Measurements from ENCODE around the gene HMOX2. TPM values are rescaled to one million over a fixed set of nuclear protein-coding genes. Genes with fewer than 3 reads are reported as not detected.

HMOX2 gene
- total RNA-seq, 4 donors from 2014 or later, result 46.4 to 495 (median 55.7) TPM

GRCh38 chr16:4433228-4433627 is 43.0 kb upstream of the HMOX2 start:
- H3K36me3 ChIP-seq, result peaks cover 0 to 33% (median 16%) of the 10 kb centered on the region in 4 donors
- H3K4me1 ChIP-seq, result no peaks in the 10 kb centered on the region
- DNase-seq, result no peak
- H3K9me3 ChIP-seq, result no peaks in the 10 kb centered on the region
- intact Hi-C loops (cut with DNase I; ENCODE audit: low total_unique reads) (no loop called here), in situ Hi-C loops (cut with MboI; ENCODE audit: low pct_ligation_motif_present in 1 of 4, low pct_unique_long_range_greater_than_20kb in 1 of 4, low sequenced_read_pairs in 3 of 4) (no loop called here)
- TF ChIP-seq CTCF (IDR thresholded peaks at IDR 0.05) (no peak), POLR2A (IDR thresholded peaks at IDR 0.05) (no peak), POLR2AphosphoS5 (IDR thresholded peaks at IDR 0.05) (no peak), EP300 (IDR thresholded peaks at IDR 0.05; ENCODE audit: low read depth) (no peak)
- no peaks in the 10 kb centered on the region for H3K27me3 ChIP-seq
- H3K27ac ChIP-seq, result no peak overlapping the region
- H3K4me3 ChIP-seq, result no peak overlapping the region
- 89 to 90% methylated on average over 4 of the region's 4 CpGs for WGBS, 2 donors (ENCODE audit: low coverage in 1 of 2)

GRCh38 chr16:4433914-4434787 is 42.0 kb upstream of the HMOX2 start:
- H3K4me1 ChIP-seq, result no peaks in the 10 kb centered on the region
- no peak for DNase-seq
- no peak for TF ChIP-seq POLR2A (IDR thresholded peaks at IDR 0.05)
- TF ChIP-seq POLR2AphosphoS5 (IDR thresholded peaks at IDR 0.05), result no peak
- no peak for TF ChIP-seq EP300 (IDR thresholded peaks at IDR 0.05; ENCODE audit: low read depth)
- TF ChIP-seq CTCF (IDR thresholded peaks at IDR 0.05), result no peak
- H3K27me3 ChIP-seq, result no peaks in the 10 kb centered on the region
- no peak overlapping the region for H3K4me3 ChIP-seq
- 80 to 88% methylated on average over 9 to 12 of the region's 12 CpGs for WGBS, 2 donors (ENCODE audit: low coverage in 1 of 2)
- in situ Hi-C loops (cut with MboI; ENCODE audit: low pct_ligation_motif_present in 1 of 4, low pct_unique_long_range_greater_than_20kb in 1 of 4, low sequenced_read_pairs in 3 of 4) (no loop called here), intact Hi-C loops (cut with DNase I; ENCODE audit: low total_unique reads) (no loop called here)
- H3K27ac ChIP-seq, result no peak overlapping the region
- peaks cover 0 to 41% (median 18%) of the 10 kb centered on the region in 4 donors for H3K36me3 ChIP-seq
- H3K9me3 ChIP-seq, result no peaks in the 10 kb centered on the region

GRCh38 chr16:4435337-4436067 is 40.7 kb upstream of the HMOX2 start:
- DNase-seq, result no peak
- Histone ChIP-seq H3K27ac (no peak overlapping the region), H3K36me3 (peaks cover 0 to 53% (median 23%) of the 10 kb centered on the region in 4 donors), H3K4me3 (no peak overlapping the region), H3K27me3 (no peaks in the 10 kb centered on the region), H3K4me1 (no peaks in the 10 kb centered on the region), H3K9me3 (no peaks in the 10 kb centered on the region)
- intact Hi-C loops (cut with DNase I; ENCODE audit: low total_unique reads) (no loop called here), in situ Hi-C loops (cut with MboI; ENCODE audit: low pct_ligation_motif_present in 1 of 4, low pct_unique_long_range_greater_than_20kb in 1 of 4, low sequenced_read_pairs in 3 of 4) (no loop called here)
- 71 to 79% methylated on average over 8 of the region's 8 CpGs for WGBS, 2 donors (ENCODE audit: low coverage in 1 of 2)
- TF ChIP-seq CTCF (IDR thresholded peaks at IDR 0.05) (no peak), EP300 (IDR thresholded peaks at IDR 0.05; ENCODE audit: low read depth) (no peak), POLR2A (IDR thresholded peaks at IDR 0.05) (no peak), POLR2AphosphoS5 (IDR thresholded peaks at IDR 0.05) (no peak)

- no peaks in the 10 kb centered on the region for H3K4me1 ChIP-seq
- intact Hi-C loops (cut with DNase I; ENCODE audit: low total_unique reads) (no loop called here), in situ Hi-C loops (cut with MboI; ENCODE audit: low pct_ligation_motif_present in 1 of 4, low pct_unique_long_range_greater_than_20kb in 1 of 4, low sequenced_read_pairs in 3 of 4) (no loop called here)
- peaks cover 0 to 66% (median 30%) of the 10 kb centered on the region in 4 donors for H3K36me3 ChIP-seq
- TF ChIP-seq POLR2A (IDR thresholded peaks at IDR 0.05) (no peak), CTCF (IDR thresholded peaks at IDR 0.05) (no peak), POLR2AphosphoS5 (IDR thresholded peaks at IDR 0.05) (no peak), EP300 (IDR thresholded peaks at IDR 0.05; ENCODE audit: low read depth) (no peak)
- H3K27me3 ChIP-seq, result no peaks in the 10 kb centered on the region
- no peak overlapping the region for H3K27ac ChIP-seq
- DNase-seq, result no peak
- WGBS, 2 donors (ENCODE audit: low coverage in 1 of 2), result 100% methylated on average over 1 to 3 of the region's 3 CpGs
- H3K9me3 ChIP-seq, result no peaks in the 10 kb centered on the region
- no peak overlapping the region for H3K4me3 ChIP-seq
Observed at GRCh38 chr16:4437366-4437765, 38.8 kb upstream of the HMOX2 start.

All from transverse colon (tissue), 4 donors.